Measurements from ENCODE around the gene E2F4.

E2F4 gene

DNA sequence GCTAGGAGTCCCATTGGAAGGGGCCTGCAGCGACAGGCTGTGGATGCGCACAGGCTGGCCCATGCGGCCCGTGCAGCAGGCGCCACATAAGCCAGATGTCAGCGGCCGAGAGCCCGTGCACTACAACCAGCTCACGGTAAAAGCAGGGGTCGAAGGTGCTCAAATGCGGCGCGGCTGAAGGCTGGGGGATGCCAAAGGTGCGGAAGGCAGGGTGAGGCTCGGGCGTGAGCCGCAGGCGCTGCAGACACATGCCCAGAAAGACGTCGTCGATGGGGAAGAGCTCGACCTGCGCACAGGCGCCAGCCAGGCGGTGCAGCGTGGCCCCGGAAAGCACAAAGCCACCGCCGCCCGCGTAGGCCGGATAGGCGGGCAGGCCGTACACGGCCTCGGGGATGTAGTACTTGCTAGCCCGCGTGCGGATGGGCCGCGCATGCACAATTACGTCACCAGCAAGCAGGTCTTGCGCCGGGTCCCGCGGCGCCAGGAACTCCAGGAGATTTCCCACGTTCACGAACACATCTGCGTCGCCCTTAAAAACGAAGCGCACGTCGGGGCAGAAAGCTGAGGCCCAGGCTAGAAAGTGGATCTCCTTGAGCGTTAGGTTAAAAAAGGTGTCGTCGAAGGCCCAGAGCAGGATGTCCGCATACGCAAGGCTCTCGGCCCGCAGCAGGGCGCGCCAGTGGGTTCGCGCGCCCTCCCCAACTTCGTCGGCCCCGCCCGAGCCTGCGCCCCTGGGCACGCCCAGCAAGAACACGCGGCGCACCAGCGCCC lies 42.5 kb upstream of the E2F4 start:
- H2AFZ ChIP-seq (ENCODE audit: low read depth, low read length), result no peak overlapping the region
- no peak overlapping the region for H3K4me3 ChIP-seq (ENCODE audit: low read length)
- no peak overlapping the region for H3K27ac ChIP-seq (ENCODE audit: low read length)
- no peaks in the 10 kb centered on the region for H3K9me3 ChIP-seq (ENCODE audit: insufficient read depth, low read length)
- H4K20me1 ChIP-seq (ENCODE audit: insufficient read depth, low read length), result no peaks in the 10 kb centered on the region
- peaks cover 30% of the 10 kb centered on the region for H3K36me3 ChIP-seq (replicated peaks; ENCODE audit: low read depth, low read length)
- TF ChIP-seq, protein P1, sequence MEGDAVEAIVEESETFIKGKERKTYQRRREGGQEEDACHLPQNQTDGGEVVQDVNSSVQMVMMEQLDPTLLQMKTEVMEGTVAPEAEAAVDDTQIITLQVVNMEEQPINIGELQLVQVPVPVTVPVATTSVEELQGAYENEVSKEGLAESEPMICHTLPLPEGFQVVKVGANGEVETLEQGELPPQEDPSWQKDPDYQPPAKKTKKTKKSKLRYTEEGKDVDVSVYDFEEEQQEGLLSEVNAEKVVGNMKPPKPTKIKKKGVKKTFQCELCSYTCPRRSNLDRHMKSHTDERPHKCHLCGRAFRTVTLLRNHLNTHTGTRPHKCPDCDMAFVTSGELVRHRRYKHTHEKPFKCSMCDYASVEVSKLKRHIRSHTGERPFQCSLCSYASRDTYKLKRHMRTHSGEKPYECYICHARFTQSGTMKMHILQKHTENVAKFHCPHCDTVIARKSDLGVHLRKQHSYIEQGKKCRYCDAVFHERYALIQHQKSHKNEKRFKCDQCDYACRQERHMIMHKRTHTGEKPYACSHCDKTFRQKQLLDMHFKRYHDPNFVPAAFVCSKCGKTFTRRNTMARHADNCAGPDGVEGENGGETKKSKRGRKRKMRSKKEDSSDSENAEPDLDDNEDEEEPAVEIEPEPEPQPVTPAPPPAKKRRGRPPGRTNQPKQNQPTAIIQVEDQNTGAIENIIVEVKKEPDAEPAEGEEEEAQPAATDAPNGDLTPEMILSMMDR (IDR thresholded peaks at IDR 0.05; ENCODE audit: low read depth, low read length), result no peak
- TF ChIP-seq EZH2phosphoT487 (IDR thresholded peaks at IDR 0.05; ENCODE audit: low read depth), result no peak
- H3K4me1 ChIP-seq (ENCODE audit: low read length), result no peaks in the 10 kb centered on the region
- H3K27me3 ChIP-seq (ENCODE audit: low read depth, low read length), result no peaks in the 10 kb centered on the region
- H3K9ac ChIP-seq (ENCODE audit: low read length), result no peak overlapping the region
- no peaks in the 10 kb centered on the region for H3K79me2 ChIP-seq (ENCODE audit: low read length)
- no peak overlapping the region for H3K4me2 ChIP-seq (ENCODE audit: low read length)

DNA sequence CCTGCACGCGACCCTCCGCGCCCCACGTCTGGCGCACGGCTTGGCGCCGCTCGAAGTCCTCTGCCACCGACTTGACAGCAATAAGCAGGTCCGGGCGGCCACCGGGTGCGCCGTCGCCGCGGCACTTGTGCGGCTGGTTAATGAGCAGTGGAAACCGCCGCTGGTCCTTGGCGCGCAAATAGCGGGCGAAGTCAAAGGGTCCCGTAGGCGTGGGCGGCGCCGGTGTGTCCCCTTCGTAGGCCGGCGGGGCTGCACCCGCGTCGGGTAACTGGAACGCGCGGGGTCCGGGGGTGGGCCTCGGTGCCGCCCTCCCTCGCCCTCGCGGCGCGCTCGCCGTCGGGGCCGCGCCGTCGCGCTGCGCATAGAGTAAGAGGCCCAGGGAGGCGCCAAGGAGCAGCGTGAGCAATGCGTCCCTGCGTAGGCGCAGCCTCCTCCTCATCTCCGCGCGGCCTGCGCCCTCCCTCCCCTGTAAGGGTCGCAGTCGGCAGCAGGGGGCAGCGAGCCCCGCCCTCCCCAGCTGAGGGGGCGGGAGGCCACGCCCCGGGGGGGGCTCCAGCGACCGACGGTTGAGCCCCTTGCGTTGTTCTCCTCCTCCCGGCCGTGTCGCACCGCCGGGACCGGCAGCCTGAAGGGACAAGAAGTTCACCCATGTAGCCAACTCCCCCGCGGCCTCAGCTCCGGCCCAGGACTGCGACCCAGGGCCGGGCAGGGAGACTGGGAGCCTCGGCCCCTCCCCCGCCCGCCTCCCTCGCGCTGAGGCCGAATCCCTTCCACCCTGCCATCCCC lies 41.7 kb upstream of the E2F4 start:
- H3K27ac ChIP-seq (ENCODE audit: low read length), result no peak overlapping the region
- H3K79me2 ChIP-seq (ENCODE audit: low read length), result no peaks in the 10 kb centered on the region
- no peaks in the 10 kb centered on the region for H4K20me1 ChIP-seq (ENCODE audit: insufficient read depth, low read length)
- no peaks in the 10 kb centered on the region for H3K9me3 ChIP-seq (ENCODE audit: insufficient read depth, low read length)
- H3K4me3 ChIP-seq (ENCODE audit: low read length), result peak overlapping the region; percentile 74
- peak overlapping the region; percentile 37 for H3K9ac ChIP-seq (ENCODE audit: low read length)
- H2AFZ ChIP-seq (ENCODE audit: low read depth, low read length), result no peak overlapping the region
- peak overlapping the region; percentile 60 for H3K4me2 ChIP-seq (ENCODE audit: low read length)
- no peaks in the 10 kb centered on the region for H3K27me3 ChIP-seq (ENCODE audit: low read depth, low read length)
- no peaks in the 10 kb centered on the region for H3K4me1 ChIP-seq (ENCODE audit: low read length)
- peaks cover 23% of the 10 kb centered on the region for H3K36me3 ChIP-seq (replicated peaks; ENCODE audit: low read depth, low read length)
- TF ChIP-seq, protein P1 (IDR thresholded peaks at IDR 0.05; ENCODE audit: low read depth, low read length), result no peak
- TF ChIP-seq EZH2phosphoT487 (IDR thresholded peaks at IDR 0.05; ENCODE audit: low read depth), result no peak

GRCh38 chr16:67150833-67151396 lies 41.0 kb upstream of the E2F4 start, which contains the start of gene B3GNT9:
TSS of gene B3GNT9 (minus strand) at chr16:67150998. CDS start at chr16:67150485, 513 bp downstream.
- Histone ChIP-seq H3K4me2 (ENCODE audit: low read length) (peak within 1 kb of the TSS; percentile 60), H3K9ac (ENCODE audit: low read length) (peak within 1 kb of the TSS; percentile 37), H3K4me1 (ENCODE audit: low read length) (no peaks in the 10 kb centered on the region), H3K27ac (ENCODE audit: low read length) (no peak within 1 kb of the TSS), H3K4me3 (ENCODE audit: low read length) (peak within 1 kb of the TSS; percentile 74), H4K20me1 (ENCODE audit: insufficient read depth, low read length) (no peaks in the 10 kb centered on the region), H2AFZ (ENCODE audit: low read depth, low read length) (no peak within 1 kb of the TSS), H3K27me3 (ENCODE audit: low read depth, low read length) (no peaks in the 10 kb centered on the region), H3K79me2 (ENCODE audit: low read length) (no peaks in the 10 kb centered on the region), H3K9me3 (ENCODE audit: insufficient read depth, low read length) (no peaks in the 10 kb centered on the region), H3K36me3 (replicated peaks; ENCODE audit: low read depth, low read length) (peaks cover 23% of the 10 kb centered on the region)
- no peak for TF ChIP-seq EZH2phosphoT487 (IDR thresholded peaks at IDR 0.05; ENCODE audit: low read depth)
- TF ChIP-seq, protein P1 (IDR thresholded peaks at IDR 0.05; ENCODE audit: low read depth, low read length), result no peak
